GM19035 (cell line): ENCODE measurements around the gene CHRNE.
A peak's percentile ranks its signal among the peaks of the same experiment; 100 is the strongest.
"Not testable (repeated sequence)": the region's sequence is repeated elsewhere in the genome, so short reads cannot be mapped to it uniquely, and the experiment has no call there.

Experiments
- ATAC-seq: cut with Tn5 transposase; IDR thresholded peaks from one replicate; pipeline ENCODE4 v1.9.1; 2021; ENCODE audit not compliant: unreplicated experiment

CHRNE gene

GRCh38 chr17:4908301-4908700 lies 5.4 kb upstream of the CHRNE start:
- ATAC-seq, result no peak

DNA sequence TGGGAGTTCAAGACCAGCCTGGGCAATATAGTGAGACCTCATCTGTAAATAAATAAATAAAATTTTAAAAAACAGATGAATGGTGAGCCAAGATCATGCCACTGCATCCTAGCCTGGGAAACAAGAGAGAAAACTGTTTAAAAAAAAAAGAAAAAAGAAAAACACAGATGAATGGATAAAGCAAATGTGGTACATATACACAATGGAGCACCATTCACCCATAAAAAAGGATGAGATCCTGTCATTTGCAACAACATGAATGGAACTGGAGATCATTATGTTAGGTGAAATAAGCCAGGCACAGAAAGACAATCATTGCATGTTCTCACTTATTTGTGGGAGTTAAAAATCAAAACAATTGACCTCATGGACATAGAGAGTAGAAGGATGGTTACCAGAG lies 3.7 kb upstream of the CHRNE start:
- ATAC-seq, result not testable (repeated sequence)

DNA sequence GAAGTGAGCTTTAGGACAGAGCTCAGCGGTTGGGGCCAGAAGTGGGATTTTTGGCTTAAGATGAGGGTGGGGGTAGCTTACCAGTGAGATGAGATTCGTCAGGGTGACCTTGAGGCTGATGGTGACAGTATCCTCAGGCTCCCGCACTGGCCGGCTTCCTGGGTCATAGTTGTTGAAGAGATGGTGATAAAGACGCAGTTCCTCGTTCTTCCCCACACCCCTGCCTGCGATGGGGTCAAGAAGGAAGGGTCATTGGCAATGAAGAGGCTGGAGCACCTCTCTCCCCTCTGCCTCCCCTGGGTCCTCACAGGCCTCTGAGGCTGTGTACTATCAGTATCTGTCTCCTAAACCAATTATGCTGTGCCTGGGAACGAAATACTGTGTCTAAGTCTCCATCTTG lies 358 bp downstream of the CHRNE start:
- ATAC-seq, result no peak

DNA sequence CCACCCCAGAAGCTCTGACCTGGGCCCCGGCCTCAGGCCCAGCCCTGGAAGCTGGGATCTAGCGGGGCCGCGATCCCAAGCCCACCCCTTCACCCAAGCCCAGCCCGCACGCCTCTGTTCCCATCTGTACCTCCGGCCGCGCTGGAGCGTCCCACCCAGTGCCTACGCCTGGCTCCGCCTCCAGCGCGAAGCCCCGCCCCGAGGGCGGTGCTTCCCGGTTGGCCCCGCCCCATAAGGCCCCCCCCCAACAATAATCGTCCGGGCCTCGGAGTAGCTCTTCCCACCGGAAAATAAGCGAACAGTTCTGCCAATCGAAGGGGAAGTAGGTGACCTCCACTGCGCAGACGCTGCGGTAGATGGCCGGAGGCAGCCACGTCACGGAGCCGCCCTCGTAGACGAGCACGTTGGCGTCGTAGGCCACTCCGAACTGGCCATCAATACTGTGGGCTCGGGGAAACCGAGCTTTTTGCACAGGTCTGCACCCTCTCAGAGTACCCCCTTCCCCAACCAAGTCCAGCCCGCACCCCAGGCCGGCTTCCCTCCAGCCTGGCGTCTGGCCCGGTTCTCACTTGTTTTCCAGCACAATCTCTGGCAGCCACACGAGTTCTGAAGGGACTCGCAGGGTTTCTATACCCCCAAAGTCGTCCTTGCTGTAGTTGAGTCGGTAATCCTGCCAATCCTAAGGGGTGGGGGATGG lies 1.1 kb downstream of the CHRNE start:
- no peak for ATAC-seq

GRCh38 chr17:4901108-4901647 lies 1.7 kb downstream of the CHRNE start:
- no peak for ATAC-seq

GRCh38 chr17:4900231-4901107 lies 2.4 kb downstream of the CHRNE start:
- ATAC-seq, result no peak

DNA sequence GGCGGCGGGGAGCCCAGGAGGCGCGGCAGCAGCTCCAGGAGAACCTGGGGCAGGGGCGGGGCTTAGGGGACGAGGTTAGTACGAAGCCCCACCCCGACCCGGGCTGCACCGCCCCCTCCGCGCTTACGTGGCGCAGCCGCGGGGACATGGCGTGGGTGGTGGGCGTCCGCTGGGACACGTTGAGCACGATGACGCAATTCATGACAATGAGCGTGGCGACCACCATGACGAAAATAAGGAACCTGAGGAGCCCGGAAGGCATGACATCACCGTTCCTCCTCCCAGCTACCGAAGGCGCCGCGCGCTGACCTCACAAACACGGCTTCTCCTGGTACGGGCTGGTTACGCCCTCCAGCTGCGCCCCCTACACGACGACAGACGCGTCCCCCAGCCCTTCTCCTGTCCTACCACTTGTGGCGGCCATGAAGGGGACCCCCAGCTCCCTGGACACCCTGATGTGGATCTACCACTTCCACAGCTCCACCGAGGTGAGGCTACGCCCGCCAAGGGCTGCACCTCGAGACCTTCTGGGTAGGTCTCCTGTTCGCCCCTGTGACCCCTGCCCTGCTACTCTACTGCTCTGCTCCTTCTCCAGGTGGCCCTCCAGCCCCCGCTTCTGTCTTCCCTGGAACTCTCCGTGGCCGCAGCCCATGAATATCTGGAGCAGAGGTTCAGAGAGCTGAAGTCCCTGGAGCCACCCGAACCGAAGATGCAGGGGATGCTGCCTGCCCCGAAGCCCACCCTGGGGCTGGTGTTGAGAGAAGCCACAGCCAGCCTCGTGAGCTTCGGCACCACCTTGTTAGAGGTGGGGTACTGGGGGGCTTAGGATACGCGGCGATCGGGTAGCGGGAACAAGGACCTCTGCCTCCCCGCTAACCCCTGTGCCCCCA lies 3.3 kb downstream of the CHRNE start, which contains the start of gene C17orf107:
TSS of gene C17orf107 (plus strand) at position 196 of the 890 bp plus-strand sequence. CDS start at position 423, 227 bp downstream.
- ATAC-seq, result peak; percentile 50

DNA sequence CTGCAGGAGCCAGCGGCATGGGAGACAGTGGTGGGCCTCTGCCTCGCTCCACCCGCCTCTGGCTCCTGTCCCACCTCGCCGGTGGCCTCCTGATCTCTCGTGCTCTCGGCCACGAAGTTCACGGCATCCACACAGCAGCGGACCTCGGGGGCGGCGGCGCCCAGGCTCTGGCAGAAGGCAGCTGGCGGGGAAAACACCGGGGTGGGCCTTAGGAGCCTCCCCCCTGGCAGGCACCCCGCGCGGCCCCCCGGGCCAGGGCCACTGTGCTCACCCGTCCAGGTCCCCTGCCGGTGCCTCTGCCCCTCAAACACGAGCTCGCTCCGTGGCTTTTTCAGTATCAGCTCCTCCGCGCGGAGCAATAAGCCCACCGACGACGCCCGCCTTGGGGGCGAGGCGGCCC lies 4.0 kb downstream of the CHRNE start:
- peak; percentile 3 for ATAC-seq

- no peak for ATAC-seq
Measured at GRCh38 chr17:4898351-4898750, 4.5 kb downstream of the CHRNE start.

- no peak for ATAC-seq
Measured at GRCh38 chr17:4897785-4898184, 5.1 kb downstream of the CHRNE start.

- no peak for ATAC-seq
Measured at GRCh38 chr17:4897198-4897687, 5.7 kb downstream of the CHRNE start.

- no peak for ATAC-seq
Measured at GRCh38 chr17:4896332-4897197, 6.3 kb downstream of the CHRNE start.

DNA sequence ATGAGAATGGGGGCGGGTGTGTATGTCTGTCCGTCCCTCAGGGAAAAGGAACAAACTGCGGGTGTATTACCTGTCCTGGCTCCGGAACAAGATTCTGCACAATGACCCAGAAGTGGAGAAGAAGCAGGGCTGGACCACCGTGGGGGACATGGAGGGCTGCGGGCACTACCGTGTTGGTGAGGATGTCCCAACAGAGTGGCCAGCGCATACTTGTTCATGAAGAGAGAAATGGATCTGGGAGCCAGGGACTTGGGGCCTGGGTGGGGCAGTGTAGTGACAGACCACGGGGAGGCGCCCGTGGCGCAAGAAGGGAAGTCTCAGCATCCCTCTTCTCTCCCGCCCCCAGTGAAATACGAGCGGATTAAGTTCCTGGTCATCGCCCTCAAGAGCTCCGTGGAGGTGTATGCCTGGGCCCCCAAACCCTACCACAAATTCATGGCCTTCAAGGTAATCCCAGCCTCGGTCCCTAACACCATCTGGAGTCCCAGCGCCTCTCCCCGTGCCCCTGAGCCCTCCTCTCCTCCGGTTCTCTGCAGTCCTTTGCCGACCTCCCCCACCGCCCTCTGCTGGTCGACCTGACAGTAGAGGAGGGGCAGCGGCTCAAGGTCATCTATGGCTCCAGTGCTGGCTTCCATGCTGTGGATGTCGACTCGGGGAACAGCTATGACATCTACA lies 7.1 kb downstream of the CHRNE start:
- ATAC-seq, result no peak

DNA sequence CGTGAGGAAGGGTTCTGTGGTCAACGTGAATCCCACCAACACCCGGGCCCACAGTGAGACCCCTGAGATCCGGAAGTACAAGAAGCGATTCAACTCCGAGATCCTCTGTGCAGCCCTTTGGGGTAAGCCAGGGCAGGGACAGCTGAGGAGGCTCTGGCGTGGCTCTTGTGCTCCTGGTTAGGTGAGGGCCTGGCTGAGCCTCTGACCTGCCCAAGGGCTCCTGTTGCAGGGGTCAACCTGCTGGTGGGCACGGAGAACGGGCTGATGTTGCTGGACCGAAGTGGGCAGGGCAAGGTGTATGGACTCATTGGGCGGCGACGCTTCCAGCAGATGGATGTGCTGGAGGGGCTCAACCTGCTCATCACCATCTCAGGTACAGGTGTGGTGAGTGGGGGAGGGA lies 7.8 kb downstream of the CHRNE start:
- no peak for ATAC-seq

GRCh38 chr17:4893721-4894560 lies 9.0 kb downstream of the CHRNE start:
- ATAC-seq, result no peak

DNA sequence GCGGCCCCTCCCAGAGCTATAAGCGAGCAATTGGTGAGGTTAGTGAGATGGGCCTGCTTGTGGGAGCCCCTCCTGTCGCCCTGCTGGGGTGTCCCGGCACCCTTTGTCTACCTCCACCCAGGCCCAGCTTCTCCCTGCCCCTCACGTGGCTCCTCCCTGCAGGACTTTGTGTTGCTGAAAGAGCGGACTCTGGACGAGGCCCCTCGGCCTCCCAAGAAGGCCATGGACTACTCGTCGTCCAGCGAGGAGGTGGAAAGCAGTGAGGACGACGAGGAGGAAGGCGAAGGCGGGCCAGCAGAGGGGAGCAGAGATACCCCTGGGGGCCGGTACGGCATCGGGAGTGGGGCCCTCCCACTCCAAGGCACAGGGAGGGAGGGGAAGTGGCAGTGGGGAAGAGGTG lies 9.6 kb downstream of the CHRNE start:
- ATAC-seq, result no peak

GRCh38 chr17:4892499-4893221 lies 10.2 kb downstream of the CHRNE start:
- no peak for ATAC-seq
